HCEC 1CT (cell line): ENCODE data around the gene GAA.
"Not testable (repeated sequence)": the region's sequence is repeated elsewhere in the genome, so short reads cannot be mapped to it uniquely, and the experiment has no call there.

Source experiments
- DNase-seq: peaks from one replicate; pipeline ENCODE4 v3.0.0-alpha.2; 2017

The GAA gene

DNA sequence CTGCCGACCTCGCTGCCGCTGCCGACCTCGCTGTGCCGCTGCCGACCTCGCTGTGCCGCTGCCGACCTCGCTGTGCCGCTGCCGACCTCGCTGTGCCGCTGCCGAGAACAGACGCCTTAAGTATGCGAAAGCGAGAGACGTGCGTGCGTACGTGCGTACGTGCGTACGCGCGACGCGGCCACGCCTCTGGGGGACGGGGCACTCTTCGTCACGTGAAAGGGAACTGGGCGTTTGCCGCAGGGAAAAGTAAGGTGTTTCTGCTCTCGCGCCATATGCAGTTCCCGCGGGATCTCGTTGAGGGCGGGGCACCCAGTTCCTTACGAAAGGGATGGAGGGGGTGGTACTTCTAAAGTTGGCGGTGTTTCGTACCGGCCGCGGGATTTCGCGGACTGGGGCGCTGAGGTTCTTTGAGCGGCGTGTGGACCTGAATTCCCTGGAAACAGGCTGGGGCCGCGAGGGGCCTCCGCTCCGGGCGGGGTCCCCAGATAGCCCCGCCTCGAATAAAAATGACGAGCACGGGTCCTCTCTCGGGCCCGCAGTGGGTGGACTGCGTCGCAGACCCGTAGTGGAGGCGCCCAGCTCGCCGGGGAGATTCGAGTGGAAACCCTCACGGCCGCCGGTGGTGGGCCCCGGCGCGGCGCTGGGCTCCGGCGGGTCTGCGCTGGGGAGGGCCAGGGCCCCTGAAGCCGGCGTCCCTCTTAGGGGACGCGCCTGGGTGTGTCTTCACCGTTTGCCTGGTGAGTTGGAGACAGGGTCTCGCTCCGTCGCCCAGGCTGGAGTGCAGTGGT, 45.8 kb downstream of the GAA start, which contains the start of gene EIF4A3:
Gene EIF4A3 (minus strand): TSS at position 94 of the 788 bp plus-strand sequence. CDS start 167 bp downstream, outside the sequence.
- DNase-seq: peak; percentile 98

DNA sequence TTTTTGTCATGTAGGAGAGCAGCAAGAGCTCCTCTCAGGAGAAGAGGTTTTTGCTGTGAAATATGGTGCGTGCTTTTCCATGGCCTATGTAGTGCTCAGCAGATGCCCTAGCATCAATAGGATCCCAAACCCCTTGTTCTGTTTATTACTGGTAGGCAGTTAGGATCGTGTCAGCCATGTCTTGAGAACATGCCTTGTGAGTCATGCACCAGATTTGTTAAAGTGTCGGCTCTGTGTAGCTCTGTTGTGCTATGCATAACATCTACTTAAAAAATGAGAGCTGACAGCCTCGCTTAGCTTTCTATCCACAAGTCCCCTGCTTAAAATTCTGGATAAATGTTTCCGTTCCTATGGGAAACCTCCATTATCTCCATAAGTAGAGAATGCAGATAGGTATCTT, 50.0 kb downstream of the GAA start:
- DNase-seq: peak; percentile 65

GRCh38 chr17:80152081-80152702, 50.8 kb downstream of the GAA start:
- DNase-seq: no peak

DNA sequence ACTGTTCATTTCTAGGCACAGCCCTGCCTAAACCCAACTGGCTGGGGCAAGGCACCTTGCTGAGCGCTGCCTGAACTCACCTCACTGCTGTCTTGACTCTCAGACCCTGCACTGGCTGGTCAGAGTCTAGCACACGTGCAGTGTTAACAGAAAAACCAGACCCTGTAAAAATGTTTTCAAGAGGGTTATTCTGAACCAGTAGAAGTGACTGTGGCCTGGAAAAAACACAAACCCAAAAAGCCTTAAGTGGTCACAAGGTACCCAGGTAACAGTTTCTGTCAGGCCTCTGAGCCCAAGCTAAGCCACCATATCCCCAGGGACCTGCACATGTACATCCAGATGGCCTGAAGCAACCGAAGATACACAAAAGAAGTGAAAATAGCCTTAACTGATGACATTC, 51.6 kb downstream of the GAA start:
- no peak for DNase-seq

GRCh38 chr17:80154166-80154565, 52.8 kb downstream of the GAA start:
- DNase-seq: no peak

DNA sequence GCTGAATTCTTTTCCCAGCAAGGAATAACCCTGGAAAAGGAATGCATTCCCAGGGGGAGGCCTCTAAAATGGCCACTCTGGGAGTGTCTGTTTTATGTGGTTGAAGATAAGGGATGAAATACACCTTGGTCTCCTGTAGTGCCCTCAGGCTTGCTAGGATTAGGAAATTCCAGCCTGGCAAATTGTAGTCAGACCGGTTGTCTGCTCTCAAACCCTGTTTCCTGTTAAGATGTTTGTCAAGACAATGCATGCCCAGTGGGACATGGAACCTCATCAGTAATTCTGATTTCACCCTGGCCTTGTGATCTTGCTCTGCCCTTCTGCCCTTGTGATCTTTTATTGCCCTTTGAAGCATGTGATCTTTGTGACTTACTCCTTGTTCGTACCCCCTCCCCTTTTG, 54.2 kb downstream of the GAA start:
- DNase-seq: not testable (repeated sequence)

DNA sequence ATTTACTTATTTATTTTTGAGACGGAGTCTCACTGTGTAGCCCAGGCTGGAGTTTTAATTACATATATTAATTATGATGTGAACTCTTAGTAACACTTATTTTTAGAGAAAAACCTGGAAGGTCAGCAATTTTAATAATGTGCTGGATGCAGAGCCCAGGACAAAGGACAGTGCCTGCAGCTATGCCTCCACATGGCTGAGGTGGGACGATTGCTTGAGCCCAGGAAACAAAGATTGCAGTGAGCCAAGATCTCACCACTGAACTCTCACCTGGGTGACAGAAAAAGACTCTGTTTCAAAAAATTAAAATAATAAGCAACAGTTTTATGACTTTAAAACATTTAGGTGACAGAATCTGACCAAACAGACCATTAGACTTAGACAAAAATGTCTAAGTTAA, 57.5 kb downstream of the GAA start:
- no peak for DNase-seq

- no peak for DNase-seq
Observed at GRCh38 chr17:80160536-80160935, 59.2 kb downstream of the GAA start.

DNA sequence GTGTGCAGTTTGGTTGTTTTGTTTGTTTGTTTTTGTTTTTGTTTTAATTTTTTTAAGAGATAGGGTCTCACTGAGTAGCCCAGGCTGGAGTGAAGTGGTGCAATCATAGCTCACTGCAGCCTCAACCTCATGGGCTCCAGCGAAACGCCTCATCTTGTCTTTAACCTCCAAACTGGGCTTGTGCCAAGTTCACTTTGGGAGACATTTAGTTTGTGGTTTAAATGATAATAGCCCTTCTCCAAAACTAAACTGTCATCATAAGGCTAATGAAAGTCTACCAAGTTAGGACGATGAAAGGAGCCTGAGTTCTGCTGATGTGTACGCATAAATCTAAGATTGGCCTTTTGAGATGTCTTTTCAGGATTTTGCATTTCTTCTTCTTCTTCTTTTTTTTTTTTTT, 62.0 kb downstream of the GAA start:
- no peak for DNase-seq

- no peak for DNase-seq
Observed at GRCh38 chr17:80164185-80164584, 62.8 kb downstream of the GAA start.

DNA sequence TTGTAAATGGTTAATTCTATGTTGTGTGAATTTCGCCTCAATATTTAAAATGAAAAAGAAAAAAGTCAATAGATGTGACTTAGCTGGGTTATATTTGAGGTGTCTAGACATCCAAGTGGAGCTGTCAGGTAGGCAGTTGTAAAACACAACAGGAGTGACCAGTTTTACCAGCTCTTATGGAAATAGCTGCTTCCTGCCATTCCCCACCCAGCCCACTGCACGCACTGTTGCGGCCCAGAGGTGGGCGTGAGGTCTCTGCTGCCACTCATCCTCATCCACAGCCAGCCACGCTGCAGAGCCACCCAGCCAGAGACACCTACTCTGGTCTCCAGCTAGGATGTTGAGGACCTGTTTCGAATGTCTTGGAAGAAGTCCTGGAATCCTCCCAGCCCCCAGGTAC, 65.1 kb downstream of the GAA start:
- no peak for DNase-seq

GRCh38 chr17:80168371-80168770, 67.0 kb downstream of the GAA start:
- no peak for DNase-seq

GRCh38 chr17:80169107-80169506, 67.7 kb downstream of the GAA start:
- no peak for DNase-seq
